H9 (cell line): ENCODE data around the gene C20orf202. TPM values are rescaled to one million over a fixed set of nuclear protein-coding genes. Genes with fewer than 3 reads are reported as not detected.

Experiments
- DNase-seq: peaks from one replicate; pipeline ENCODE4 v3.0.0-alpha.2; 2017
- H2AFZ ChIP-seq: one replicate; pipeline ENCODE4 v1.6.1; 2013; ENCODE audit warnings: mild to moderate bottlenecking, low read length, control low read depth, moderate library complexity
- H2AK5ac ChIP-seq: 2 replicates; pipeline ENCODE4 v1.6.1; 2013; ENCODE audit warnings: low read length, control low read depth, mixed read lengths; ENCODE audit not compliant: insufficient read length
- H2BK120ac ChIP-seq: one replicate; pipeline ENCODE4 v1.6.1; 2013; ENCODE audit warnings: low read depth, mild to moderate bottlenecking, low read length, control low read depth, inconsistent platforms; ENCODE audit not compliant: poor library complexity, severe bottlenecking
- H2BK12ac ChIP-seq: 2 replicates; pipeline ENCODE4 v1.6.1; 2013; ENCODE audit warnings: low read length, control low read depth, mixed read lengths, low read depth; ENCODE audit not compliant: insufficient read length
- H2BK15ac ChIP-seq: 2 replicates; pipeline ENCODE4 v1.6.1; 2013; ENCODE audit warnings: low read depth, low read length, control low read depth
- H2BK20ac ChIP-seq: one replicate; pipeline ENCODE4 v1.6.1; 2013; ENCODE audit warnings: low read depth, mild to moderate bottlenecking, low read length, control low read depth, inconsistent platforms; ENCODE audit not compliant: poor library complexity, severe bottlenecking
- H2BK5ac ChIP-seq: 2 replicates; pipeline ENCODE4 v1.6.1; 2013; ENCODE audit warnings: low read length, control low read depth, mixed read lengths; ENCODE audit not compliant: insufficient read length
- H3K14ac ChIP-seq: 2 replicates; pipeline ENCODE4 v1.6.1; 2013; ENCODE audit warnings: low read length, control low read depth; ENCODE audit not compliant: insufficient read depth
- H3K18ac ChIP-seq: 2 replicates; pipeline ENCODE4 v1.6.1; 2013; ENCODE audit warnings: low read depth, mild to moderate bottlenecking, mixed read lengths, low read length, control low read depth; ENCODE audit not compliant: insufficient read length
- H3K23ac ChIP-seq: 2 replicates; pipeline ENCODE4 v1.6.1; 2013; ENCODE audit warnings: low read length, control low read depth, mixed read lengths, low read depth; ENCODE audit not compliant: insufficient read length
- H3K23me2 ChIP-seq: 2 replicates; pipeline ENCODE4 v1.6.1; 2013; ENCODE audit warnings: low read depth, mild to moderate bottlenecking, mixed read lengths, low read length, control low read depth; ENCODE audit not compliant: insufficient read length, poor library complexity, severe bottlenecking
- H3K27ac ChIP-seq: 2 replicates; pipeline ENCODE4 v1.5.1; 2013; ENCODE audit warnings: low read length, control low read depth, mixed read lengths, low read depth; ENCODE audit not compliant: insufficient read length
- H3K27me3 ChIP-seq: 2 replicates; pipeline ENCODE4 v1.6.1; 2013; ENCODE audit warnings: low read length, control low read depth, inconsistent platforms; ENCODE audit not compliant: insufficient read depth
- H3K4ac ChIP-seq: 2 replicates; pipeline ENCODE4 v1.6.1; 2013; ENCODE audit warnings: low read depth, mild to moderate bottlenecking, control low read depth, inconsistent platforms, low read length, moderate library complexity
- H3K4me1 ChIP-seq: 2 replicates; pipeline ENCODE4 v1.6.1; 2013; ENCODE audit warnings: low read length, control low read depth, inconsistent platforms; ENCODE audit not compliant: insufficient read depth
- H3K4me2 ChIP-seq: 2 replicates; pipeline ENCODE4 v1.6.1; 2013; ENCODE audit warnings: low read length, control low read depth, mixed read lengths; ENCODE audit not compliant: insufficient read length, insufficient read depth
- H3K56ac ChIP-seq: 2 replicates; pipeline ENCODE4 v1.6.1; 2013; ENCODE audit warnings: low read depth, mild to moderate bottlenecking, mixed read lengths, low read length, control low read depth; ENCODE audit not compliant: insufficient read length
- H3K79me1 ChIP-seq: 2 replicates; pipeline ENCODE4 v1.6.1; 2013; ENCODE audit warnings: low read depth, mild to moderate bottlenecking, moderate library complexity, low read length, control low read depth, inconsistent platforms; ENCODE audit not compliant: insufficient read depth, poor library complexity, severe bottlenecking
- H3K79me2 ChIP-seq: 2 replicates; pipeline ENCODE4 v1.6.1; 2013; ENCODE audit warnings: low read length, control low read depth, inconsistent platforms; ENCODE audit not compliant: insufficient read depth
- H3K9ac ChIP-seq: 2 replicates; pipeline ENCODE4 v1.6.1; 2013; ENCODE audit warnings: low read length, control low read depth, mixed read lengths; ENCODE audit not compliant: insufficient read length; ENCODE audit errors: extremely low read depth
- H3K9me3 ChIP-seq: one replicate; pipeline ENCODE4 v1.6.1; 2013; ENCODE audit warnings: low read depth, low read length, inconsistent platforms; ENCODE audit not compliant: control insufficient read depth
- H3T11ph ChIP-seq: one replicate; pipeline ENCODE4 v1.6.1; 2013; ENCODE audit warnings: mild to moderate bottlenecking, low read length, control low read depth, inconsistent platforms
- H4K20me1 ChIP-seq: one replicate; pipeline ENCODE4 v1.6.1; 2013; ENCODE audit not compliant: control insufficient read depth, insufficient read length, insufficient read depth
- H4K5ac ChIP-seq: 2 replicates; pipeline ENCODE4 v1.6.1; 2013; ENCODE audit warnings: low read depth, mild to moderate bottlenecking, mixed read lengths, low read length, control low read depth; ENCODE audit not compliant: insufficient read length
- H4K8ac ChIP-seq: replicated peaks from 2 replicates; pipeline ENCODE4 v1.6.1; 2013; ENCODE audit warnings: low read length, control low read depth, mixed read lengths, low read depth; ENCODE audit not compliant: insufficient read length
- H4K91ac ChIP-seq: 2 replicates; pipeline ENCODE4 v1.6.1; 2013; ENCODE audit warnings: low read depth, mild to moderate bottlenecking, moderate library complexity, mixed read lengths, low read length, control low read depth; ENCODE audit not compliant: insufficient read length
- H3K27ac Mint-ChIP-seq, 3 experiments: 2 replicates in 2 of 3; 3 replicates in 1 of 3; pipeline ENCODE4 v1.8.0; 2020 to 2021; ENCODE audit warnings: mixed read lengths in 3 of 3, mild to moderate bottlenecking in 1 of 3, moderate library complexity in 1 of 3
- H3K27me3 Mint-ChIP-seq: 2 replicates; pipeline ENCODE4 v1.8.0; 2021; ENCODE audit warnings: low read depth, mild to moderate bottlenecking, moderate library complexity, mixed read lengths
- H3K36me3 Mint-ChIP-seq, 3 experiments: 2 replicates in 2 of 3; 3 replicates in 1 of 3; pipeline ENCODE4 v1.8.0; 2020 to 2021; ENCODE audit warnings: low read depth in 3 of 3, mixed read lengths in 3 of 3; ENCODE audit not compliant: insufficient read depth in 1 of 3
- H3K4me1 Mint-ChIP-seq, 2 experiments: 2 replicates each; pipeline ENCODE4 v1.8.0; 2020; ENCODE audit warnings: mixed read lengths in 2 of 2
- H3K4me3 Mint-ChIP-seq, 2 experiments: 2 replicates in 1 of 2; 3 replicates in 1 of 2; pipeline ENCODE4 v1.8.0; 2020 to 2021; ENCODE audit warnings: mild to moderate bottlenecking in 2 of 2, mixed read lengths in 2 of 2, moderate library complexity in 1 of 2
- H3K9me3 Mint-ChIP-seq, 2 experiments: 2 replicates in 1 of 2; 3 replicates in 1 of 2; pipeline ENCODE4 v1.8.0; 2020; ENCODE audit warnings: mild to moderate bottlenecking in 2 of 2, mixed read lengths in 2 of 2, moderate library complexity in 1 of 2
- CTCF ChIP-seq: fragments of 200-600 bp; sonication (generic); conservative IDR thresholded peaks from 3 replicates; pipeline ENCODE4 v1.8.0; 2021; ENCODE audit warnings: antibody characterized with exemption, mild to moderate bottlenecking
- total RNA-seq: library from RNA; stranded (reverse); gene quantifications from 2 replicates; pipeline ENCODE4 v1.2.1, GENCODE V29; 2021

C20orf202 gene
- total RNA-seq, 1 experiment from 2014 or later, result 0.13 TPM

- Histone ChIP-seq H4K20me1 (no peaks in the 10 kb centered on the region), H2BK12ac (no peak overlapping the region), H3K79me1 (no peaks in the 10 kb centered on the region), H3K9ac (no peak overlapping the region), H2AFZ (no peak overlapping the region), H4K91ac (no peak overlapping the region), H2AK5ac (no peak overlapping the region), H3K18ac (no peak overlapping the region), H3K4ac (no peak overlapping the region), H3K4me2 (no peak overlapping the region), H3K27me3 (no peaks in the 10 kb centered on the region), H2BK5ac (no peak overlapping the region), H2BK15ac (no peak overlapping the region), H4K8ac (no peak overlapping the region), H3K27ac (no peak overlapping the region), H3K56ac (no peak overlapping the region), H2BK120ac (no peak overlapping the region), H3K79me2 (no peaks in the 10 kb centered on the region), H3T11ph (no peak overlapping the region), H4K5ac (no peak overlapping the region), H3K23ac (no peak overlapping the region), H3K23me2 (no peaks in the 10 kb centered on the region), H3K4me1 (no peaks in the 10 kb centered on the region), H2BK20ac (no peak overlapping the region), H3K9me3 (no peaks in the 10 kb centered on the region), H3K14ac (no peak overlapping the region)
- no peak for DNase-seq
- Mint-ChIP-seq H3K9me3 (no peaks in the 10 kb centered on the region), H3K27ac (no peak overlapping the region), H3K4me3 (no peak overlapping the region), H3K27me3 (peaks cover 17% of the 10 kb centered on the region), H3K4me1 (peaks cover 0 to 5% of the 10 kb centered on the region in 2 experiments; a peak in 3 of 4 replicates), H3K36me3 (no peaks in the 10 kb centered on the region)
- TF ChIP-seq CTCF, result no peak
These were observed 38.2 kb downstream of the C20orf202 start for GRCh38 chr20:1241456-1241855.
